Smooth muscle cell (in vitro differentiated cells): ENCODE results near the gene PDE8B. TPM values are rescaled to one million over a fixed set of nuclear protein-coding genes. Genes with fewer than 3 reads are reported as not detected.

Experiments
- DNase-seq: peaks from one replicate; lab custom pipeline; 2025; ENCODE audit not compliant: unreplicated experiment; lab: John Stamatoyannopoulos, UW
- H2AFZ ChIP-seq: fragments of 200-600 bp; sonication (generic); 2 replicates; pipeline ENCODE4 v1.6.0; 2016; ENCODE audit warnings: antibody characterized with exemption, low read depth, mild to moderate bottlenecking
- H3F3A ChIP-seq: fragments of 200-600 bp; sonication (generic); 2 replicates; pipeline ENCODE4 v1.6.0; 2017; ENCODE audit warnings: antibody characterized with exemption, low read depth
- H3K27ac ChIP-seq: fragments of 200-600 bp; sonication (generic); 2 replicates; pipeline ENCODE4 v1.5.1; 2016; ENCODE audit warnings: low read depth, mild to moderate bottlenecking
- H3K27me3 ChIP-seq: fragments of 200-600 bp; sonication (generic); 2 replicates; pipeline ENCODE4 v1.6.1; 2016; ENCODE audit warnings: low read depth, mild to moderate bottlenecking
- H3K36me3 ChIP-seq: fragments of 200-600 bp; sonication (generic); 2 replicates; pipeline ENCODE4 v1.5.1; 2016; ENCODE audit warnings: low read depth
- H3K4me1 ChIP-seq: fragments of 200-600 bp; sonication (generic); 2 replicates; pipeline ENCODE4 v1.5.1; 2016; ENCODE audit warnings: low read depth
- H3K4me2 ChIP-seq: fragments of 200-600 bp; sonication (generic); 2 replicates; pipeline ENCODE4 v1.6.0; 2016; ENCODE audit warnings: mild to moderate bottlenecking
- H3K4me3 ChIP-seq: fragments of 200-600 bp; sonication (generic); 2 replicates; pipeline ENCODE4 v1.5.1; 2016; ENCODE audit warnings: mild to moderate bottlenecking
- H3K79me2 ChIP-seq: fragments of 200-600 bp; sonication (generic); 2 replicates; pipeline ENCODE4 v1.6.0; 2016; ENCODE audit warnings: low read depth, mild to moderate bottlenecking
- H3K9ac ChIP-seq: fragments of 200-600 bp; sonication (generic); 2 replicates; pipeline ENCODE4 v1.6.0; 2016; ENCODE audit warnings: low read depth
- H3K9me3 ChIP-seq: fragments of 200-600 bp; sonication (generic); replicated peaks from 2 replicates; pipeline ENCODE4 v1.5.1; 2016; ENCODE audit warnings: low read depth
- H4K20me1 ChIP-seq: fragments of 200-600 bp; sonication (generic); 2 replicates; pipeline ENCODE4 v1.6.0; 2016; ENCODE audit warnings: low read depth
- WGBS: methylation state at CpG from one replicate; pipeline ENCODE4 v1.1.7; 2016; ENCODE audit warnings: low lambda C conversion rate; 5-methylcytosine and 5-hydroxymethylcytosine counted together
- polyA plus RNA-seq: library from polyadenylated mRNA; unstranded; fragments of >200 nt; fragmentation: Nextera tagmentation; extraction: Ambion mirVana; gene quantifications from 2 replicates; pipeline ENCODE4 v1.2.1, GENCODE V29; 2016
- total RNA-seq: library from RNA; depleted of rRNA; stranded (reverse); fragments of >200 nt; gene quantifications from 2 replicates; pipeline ENCODE4 v1.2.3, GENCODE V29; 2014
- TF ChIP-seq, protein P1 (sequence below): fragments of 200-600 bp; sonication (generic); IDR thresholded peaks from 2 replicates; pipeline ENCODE4 v1.5.1; 2017; ENCODE audit warnings: borderline replicate concordance, mild to moderate bottlenecking, antibody characterized with exemption; ENCODE audit not compliant: insufficient read depth, poor library complexity, severe bottlenecking

Gene PDE8B
- total and polyA plus RNA-seq, 2 experiments from 2014 or later, result 0.13 to 0.18 TPM

DNA sequence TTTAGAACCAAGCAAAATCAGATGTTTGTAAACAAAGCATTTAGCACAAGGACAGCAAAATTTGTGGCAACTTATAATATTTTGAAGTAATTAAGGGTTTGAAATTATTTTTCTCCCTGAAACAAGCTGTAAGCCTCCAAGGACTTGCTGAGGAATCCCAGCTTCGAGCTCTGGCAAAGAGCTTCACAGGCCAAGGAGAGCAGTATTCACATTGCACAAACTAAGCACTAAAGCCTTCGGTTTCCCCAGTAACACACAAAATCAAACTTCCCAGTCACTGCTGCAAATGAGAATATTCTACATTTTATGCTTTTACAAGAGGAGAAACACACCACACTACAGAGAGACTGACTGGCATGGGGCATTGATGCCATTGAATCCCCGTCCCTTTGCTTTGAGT lies 179.7 kb downstream of the PDE8B start:
- no peak overlapping the region for H2AFZ ChIP-seq
- no peaks in the 10 kb centered on the region for H3K36me3 ChIP-seq
- no peak overlapping the region for H3K27ac ChIP-seq
- H3K79me2 ChIP-seq, result no peaks in the 10 kb centered on the region
- no peak overlapping the region for H3K9ac ChIP-seq
- H3K4me3 ChIP-seq, result no peak overlapping the region
- no peaks in the 10 kb centered on the region for H3K4me1 ChIP-seq
- no peaks in the 10 kb centered on the region for H3K9me3 ChIP-seq
- no peaks in the 10 kb centered on the region for H4K20me1 ChIP-seq
- no peaks in the 10 kb centered on the region for H3F3A ChIP-seq
- TF ChIP-seq, protein P1, sequence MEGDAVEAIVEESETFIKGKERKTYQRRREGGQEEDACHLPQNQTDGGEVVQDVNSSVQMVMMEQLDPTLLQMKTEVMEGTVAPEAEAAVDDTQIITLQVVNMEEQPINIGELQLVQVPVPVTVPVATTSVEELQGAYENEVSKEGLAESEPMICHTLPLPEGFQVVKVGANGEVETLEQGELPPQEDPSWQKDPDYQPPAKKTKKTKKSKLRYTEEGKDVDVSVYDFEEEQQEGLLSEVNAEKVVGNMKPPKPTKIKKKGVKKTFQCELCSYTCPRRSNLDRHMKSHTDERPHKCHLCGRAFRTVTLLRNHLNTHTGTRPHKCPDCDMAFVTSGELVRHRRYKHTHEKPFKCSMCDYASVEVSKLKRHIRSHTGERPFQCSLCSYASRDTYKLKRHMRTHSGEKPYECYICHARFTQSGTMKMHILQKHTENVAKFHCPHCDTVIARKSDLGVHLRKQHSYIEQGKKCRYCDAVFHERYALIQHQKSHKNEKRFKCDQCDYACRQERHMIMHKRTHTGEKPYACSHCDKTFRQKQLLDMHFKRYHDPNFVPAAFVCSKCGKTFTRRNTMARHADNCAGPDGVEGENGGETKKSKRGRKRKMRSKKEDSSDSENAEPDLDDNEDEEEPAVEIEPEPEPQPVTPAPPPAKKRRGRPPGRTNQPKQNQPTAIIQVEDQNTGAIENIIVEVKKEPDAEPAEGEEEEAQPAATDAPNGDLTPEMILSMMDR, result no peak
- 89% methylated on average over 3 of the region's 3 CpGs for WGBS
- no peak for DNase-seq
- no peak overlapping the region for H3K4me2 ChIP-seq
- no peaks in the 10 kb centered on the region for H3K27me3 ChIP-seq

DNA sequence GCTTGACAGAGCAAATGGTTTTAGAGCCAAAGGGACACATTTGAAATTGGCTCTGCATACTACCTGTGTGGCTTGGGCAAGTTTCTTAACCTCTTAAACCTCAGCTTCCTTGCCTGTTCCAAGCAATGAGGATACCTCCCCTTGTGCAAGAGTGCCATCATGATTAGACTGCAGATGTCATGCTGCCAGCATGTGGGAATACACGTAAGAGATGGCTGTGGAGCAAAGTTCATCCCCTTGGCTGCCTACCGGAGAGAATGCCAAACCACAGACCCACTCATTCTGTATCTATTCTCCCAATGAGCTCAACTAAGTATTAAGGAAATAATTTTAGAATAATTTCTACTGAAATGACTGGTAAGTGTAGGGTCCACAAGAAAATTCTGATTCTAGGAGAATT lies 180.3 kb downstream of the PDE8B start:
- no peak overlapping the region for H3K9ac ChIP-seq
- H3K4me1 ChIP-seq, result no peaks in the 10 kb centered on the region
- WGBS, result 50% methylated on average over 2 of the region's 2 CpGs
- no peak overlapping the region for H3K4me2 ChIP-seq
- no peaks in the 10 kb centered on the region for H3K79me2 ChIP-seq
- H3K4me3 ChIP-seq, result no peak overlapping the region
- H3F3A ChIP-seq, result no peaks in the 10 kb centered on the region
- no peak overlapping the region for H3K27ac ChIP-seq
- no peaks in the 10 kb centered on the region for H3K36me3 ChIP-seq
- H2AFZ ChIP-seq, result no peak overlapping the region
- no peaks in the 10 kb centered on the region for H3K9me3 ChIP-seq
- no peaks in the 10 kb centered on the region for H3K27me3 ChIP-seq
- no peak for DNase-seq
- TF ChIP-seq, protein P1, result no peak
- no peaks in the 10 kb centered on the region for H4K20me1 ChIP-seq

DNA sequence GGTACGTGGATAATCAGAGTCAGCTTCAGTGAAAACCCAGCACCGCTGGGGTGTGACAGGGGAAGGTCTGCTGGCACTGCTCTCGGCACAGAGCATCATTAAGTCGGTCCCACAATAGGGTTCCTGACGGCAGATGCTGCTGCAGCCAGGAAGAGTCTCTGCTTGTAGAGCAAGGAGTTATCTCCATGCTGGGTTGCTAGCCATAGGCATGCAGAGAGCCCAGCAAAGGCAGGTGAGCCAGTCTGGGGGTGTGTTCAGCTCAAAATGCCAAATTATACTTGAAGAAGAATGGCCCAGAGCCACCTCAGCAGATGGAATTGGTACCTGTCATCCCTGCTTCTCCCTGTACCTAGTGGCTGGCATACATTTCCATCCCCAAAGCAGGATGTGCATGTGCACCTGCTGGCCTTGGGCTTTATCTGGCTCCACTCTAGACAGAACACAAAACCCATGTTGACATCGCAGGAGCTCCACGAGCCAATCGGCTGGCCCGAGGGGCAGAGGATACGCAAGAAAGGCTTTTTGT lies 180.8 kb downstream of the PDE8B start:
- H3K27ac ChIP-seq, result no peak overlapping the region

More for the DNA sequence above, 180.8 kb downstream of the PDE8B start:
- H3K36me3 ChIP-seq, result no peaks in the 10 kb centered on the region
- H3K4me1 ChIP-seq, result no peaks in the 10 kb centered on the region
- no peak overlapping the region for H3K4me3 ChIP-seq
- H4K20me1 ChIP-seq, result no peaks in the 10 kb centered on the region
- H3K9ac ChIP-seq, result no peak overlapping the region
- no peak overlapping the region for H3K4me2 ChIP-seq
- no peaks in the 10 kb centered on the region for H3K27me3 ChIP-seq
- no peak for DNase-seq
- H2AFZ ChIP-seq, result no peak overlapping the region
- TF ChIP-seq, protein P1, result no peak
- H3K9me3 ChIP-seq, result no peaks in the 10 kb centered on the region
- no peaks in the 10 kb centered on the region for H3F3A ChIP-seq
- 93% methylated on average over 10 of the region's 10 CpGs for WGBS
- H3K79me2 ChIP-seq, result no peaks in the 10 kb centered on the region
